SK-N-SH (cell line): ENCODE measurements around the gene GCLM. TPM values are rescaled to one million over a fixed set of nuclear protein-coding genes. Genes with fewer than 3 reads are reported as not detected.

Source experiments
- CTCF ChIP-seq: fragments of 200-600 bp; sonication (generic); IDR thresholded peaks from 2 replicates; pipeline ENCODE4 v1.6.1; 2017; ENCODE audit warnings: antibody characterized with exemption, mild to moderate bottlenecking, moderate library complexity
- EP300 ChIP-seq, 2 experiments: IDR thresholded peaks; 2 replicates each; pipeline versions ENCODE4 v1.4.0 to v1.6.1; 2012; ENCODE audit warnings: borderline replicate concordance in 1 of 2, low read depth in 1 of 2, low read length in 1 of 2
- FOXJ3 ChIP-seq: sonication (generic); formaldehyde crosslinking; IDR thresholded peaks from 2 replicates; pipeline ENCODE4 v1.5.1; 2020; ENCODE audit warnings: mild to moderate bottlenecking, missing genetic modification reagents
- GABPA ChIP-seq: IDR thresholded peaks from 2 replicates; pipeline ENCODE4 v1.4.0; 2012; ENCODE audit warnings: low read depth, mild to moderate bottlenecking
- POLR2AphosphoS5 ChIP-seq: IDR thresholded peaks from 2 replicates; pipeline ENCODE4 v1.6.1; 2012; ENCODE audit warnings: low read depth, low read length
- RFX5 ChIP-seq: IDR thresholded peaks from 2 replicates; pipeline ENCODE4 v1.6.1; 2012; ENCODE audit warnings: mild to moderate bottlenecking, improper control_type of control experiment, low read length
- TEAD4 ChIP-seq: IDR thresholded peaks from 2 replicates; pipeline ENCODE4 v1.4.0; 2012; ENCODE audit warnings: mild to moderate bottlenecking, borderline replicate concordance; ENCODE audit not compliant: insufficient read depth
- USF2 ChIP-seq: fragments of 150-350 bp; IDR thresholded peaks from 2 replicates; pipeline ENCODE4 v1.6.1; 2017; ENCODE audit warnings: antibody characterized with exemption, low read length, low read depth, borderline replicate concordance
- polyA plus RNA-seq, 3 experiments: library from polyadenylated mRNA; depleted of rRNA; stranded (reverse); fragments of >200 nt; gene quantifications; 2 replicates each; pipeline ENCODE4 v1.2.3, GENCODE V29; 2012
- TF ChIP-seq, protein P1 (sequence below): IDR thresholded peaks from 2 replicates; pipeline ENCODE4 v1.6.1; 2012; ENCODE audit warnings: mild to moderate bottlenecking, low read depth, low read length, moderate library complexity
- TF ChIP-seq, protein P2 (sequence below): IDR thresholded peaks from 2 replicates; pipeline ENCODE4; 2012
- TF ChIP-seq, protein P3 (sequence below): IDR thresholded peaks from 2 replicates; pipeline ENCODE4 v1.4.0; 2012; ENCODE audit warnings: low read depth, borderline replicate concordance
- TF ChIP-seq, protein P4 (sequence below): fragments of 150-350 bp; IDR thresholded peaks from 2 replicates; pipeline ENCODE4 v1.6.1; 2016; ENCODE audit warnings: mild to moderate bottlenecking, low read depth, low read length

The GCLM gene
- polyA plus RNA-seq, 1 of the 3 experiments (the other 2 are of a cell fraction), result 9.4 TPM

- TF ChIP-seq, protein P1, sequence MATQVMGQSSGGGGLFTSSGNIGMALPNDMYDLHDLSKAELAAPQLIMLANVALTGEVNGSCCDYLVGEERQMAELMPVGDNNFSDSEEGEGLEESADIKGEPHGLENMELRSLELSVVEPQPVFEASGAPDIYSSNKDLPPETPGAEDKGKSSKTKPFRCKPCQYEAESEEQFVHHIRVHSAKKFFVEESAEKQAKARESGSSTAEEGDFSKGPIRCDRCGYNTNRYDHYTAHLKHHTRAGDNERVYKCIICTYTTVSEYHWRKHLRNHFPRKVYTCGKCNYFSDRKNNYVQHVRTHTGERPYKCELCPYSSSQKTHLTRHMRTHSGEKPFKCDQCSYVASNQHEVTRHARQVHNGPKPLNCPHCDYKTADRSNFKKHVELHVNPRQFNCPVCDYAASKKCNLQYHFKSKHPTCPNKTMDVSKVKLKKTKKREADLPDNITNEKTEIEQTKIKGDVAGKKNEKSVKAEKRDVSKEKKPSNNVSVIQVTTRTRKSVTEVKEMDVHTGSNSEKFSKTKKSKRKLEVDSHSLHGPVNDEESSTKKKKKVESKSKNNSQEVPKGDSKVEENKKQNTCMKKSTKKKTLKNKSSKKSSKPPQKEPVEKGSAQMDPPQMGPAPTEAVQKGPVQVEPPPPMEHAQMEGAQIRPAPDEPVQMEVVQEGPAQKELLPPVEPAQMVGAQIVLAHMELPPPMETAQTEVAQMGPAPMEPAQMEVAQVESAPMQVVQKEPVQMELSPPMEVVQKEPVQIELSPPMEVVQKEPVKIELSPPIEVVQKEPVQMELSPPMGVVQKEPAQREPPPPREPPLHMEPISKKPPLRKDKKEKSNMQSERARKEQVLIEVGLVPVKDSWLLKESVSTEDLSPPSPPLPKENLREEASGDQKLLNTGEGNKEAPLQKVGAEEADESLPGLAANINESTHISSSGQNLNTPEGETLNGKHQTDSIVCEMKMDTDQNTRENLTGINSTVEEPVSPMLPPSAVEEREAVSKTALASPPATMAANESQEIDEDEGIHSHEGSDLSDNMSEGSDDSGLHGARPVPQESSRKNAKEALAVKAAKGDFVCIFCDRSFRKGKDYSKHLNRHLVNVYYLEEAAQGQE, result peak; percentile 71; the same call in 1 of the 2 replicates
- TF ChIP-seq, protein P2, sequence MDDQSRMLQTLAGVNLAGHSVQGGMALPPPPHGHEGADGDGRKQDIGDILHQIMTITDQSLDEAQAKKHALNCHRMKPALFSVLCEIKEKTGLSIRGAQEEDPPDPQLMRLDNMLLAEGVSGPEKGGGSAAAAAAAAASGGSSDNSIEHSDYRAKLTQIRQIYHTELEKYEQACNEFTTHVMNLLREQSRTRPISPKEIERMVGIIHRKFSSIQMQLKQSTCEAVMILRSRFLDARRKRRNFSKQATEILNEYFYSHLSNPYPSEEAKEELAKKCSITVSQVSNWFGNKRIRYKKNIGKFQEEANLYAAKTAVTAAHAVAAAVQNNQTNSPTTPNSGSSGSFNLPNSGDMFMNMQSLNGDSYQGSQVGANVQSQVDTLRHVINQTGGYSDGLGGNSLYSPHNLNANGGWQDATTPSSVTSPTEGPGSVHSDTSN, result peak; percentile 25; the same call in 1 of the 2 replicates
- TF ChIP-seq, protein P3, sequence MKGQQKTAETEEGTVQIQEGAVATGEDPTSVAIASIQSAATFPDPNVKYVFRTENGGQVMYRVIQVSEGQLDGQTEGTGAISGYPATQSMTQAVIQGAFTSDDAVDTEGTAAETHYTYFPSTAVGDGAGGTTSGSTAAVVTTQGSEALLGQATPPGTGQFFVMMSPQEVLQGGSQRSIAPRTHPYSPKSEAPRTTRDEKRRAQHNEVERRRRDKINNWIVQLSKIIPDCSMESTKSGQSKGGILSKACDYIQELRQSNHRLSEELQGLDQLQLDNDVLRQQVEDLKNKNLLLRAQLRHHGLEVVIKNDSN, result no peak
- TF ChIP-seq FOXJ3 (CRISPR knock-in tag) (0 out of 2 replicates have a peak, but pooled peaks have one; percentile 41), RFX5 (no peak), GABPA (peak; percentile 93), POLR2AphosphoS5 (peak; percentile 99), TEAD4 (no peak), EP300 (IDR thresholded peaks at IDR 0.05; ENCODE audit: borderline replicate concordance in 1 of 2, low read depth in 1 of 2, low read length in 1 of 2) (no peak), USF2 (no peak), CTCF (no peak)
- TF ChIP-seq, protein P4, sequence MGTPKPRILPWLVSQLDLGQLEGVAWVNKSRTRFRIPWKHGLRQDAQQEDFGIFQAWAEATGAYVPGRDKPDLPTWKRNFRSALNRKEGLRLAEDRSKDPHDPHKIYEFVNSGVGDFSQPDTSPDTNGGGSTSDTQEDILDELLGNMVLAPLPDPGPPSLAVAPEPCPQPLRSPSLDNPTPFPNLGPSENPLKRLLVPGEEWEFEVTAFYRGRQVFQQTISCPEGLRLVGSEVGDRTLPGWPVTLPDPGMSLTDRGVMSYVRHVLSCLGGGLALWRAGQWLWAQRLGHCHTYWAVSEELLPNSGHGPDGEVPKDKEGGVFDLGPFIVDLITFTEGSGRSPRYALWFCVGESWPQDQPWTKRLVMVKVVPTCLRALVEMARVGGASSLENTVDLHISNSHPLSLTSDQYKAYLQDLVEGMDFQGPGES, result no peak
Measured at GRCh38 chr1:93878889-93879586, 30.2 kb downstream of the GCLM start, which contains the start of gene DNTTIP2 (continued).
